LNCAP (cell line): ENCODE results near the gene MAGEB1.

Experiments used
- CTCF ChIP-seq: fragments of 450-650 bp; IDR thresholded peaks from 2 replicates; pipeline ENCODE4 v1.5.1; 2017; ENCODE audit warnings: mild to moderate bottlenecking

MAGEB1 gene

GRCh38 chrX:30296408-30297254 lies 49.7 kb downstream of the MAGEB1 start:
- no peak for TF ChIP-seq CTCF

GRCh38 chrX:30301208-30301607 lies 54.3 kb downstream of the MAGEB1 start:
- TF ChIP-seq CTCF, result no peak
